HG03442 (cell line): ENCODE measurements around the gene SSPN.

ENCODE experiments used
- ATAC-seq: cut with Tn5 transposase; IDR thresholded peaks from one replicate; pipeline ENCODE4 v1.9.1; 2021; ENCODE audit warnings: mild to moderate bottlenecking, moderate library complexity; ENCODE audit not compliant: unreplicated experiment

SSPN gene

DNA sequence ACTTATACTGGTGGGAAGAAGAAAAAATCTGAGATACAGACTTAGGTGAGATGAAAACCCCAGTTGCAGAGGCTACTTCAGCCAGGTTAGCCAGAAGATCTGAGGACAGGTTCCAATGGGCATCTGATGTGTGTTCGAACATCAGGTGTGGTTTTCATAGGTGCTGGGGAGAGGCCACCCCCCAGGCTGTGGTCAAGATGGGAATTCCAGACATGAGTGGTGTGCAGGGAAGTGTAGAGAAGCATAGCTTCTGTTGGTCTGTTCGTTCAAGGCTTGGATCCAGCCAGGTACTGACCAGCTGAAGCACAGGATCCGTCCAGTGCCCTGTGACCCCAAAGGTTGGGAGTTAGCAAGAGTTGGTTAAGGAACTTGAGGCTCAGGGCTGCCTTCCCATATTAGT, 85.5 kb downstream of the SSPN start:
- ATAC-seq, result no peak

DNA sequence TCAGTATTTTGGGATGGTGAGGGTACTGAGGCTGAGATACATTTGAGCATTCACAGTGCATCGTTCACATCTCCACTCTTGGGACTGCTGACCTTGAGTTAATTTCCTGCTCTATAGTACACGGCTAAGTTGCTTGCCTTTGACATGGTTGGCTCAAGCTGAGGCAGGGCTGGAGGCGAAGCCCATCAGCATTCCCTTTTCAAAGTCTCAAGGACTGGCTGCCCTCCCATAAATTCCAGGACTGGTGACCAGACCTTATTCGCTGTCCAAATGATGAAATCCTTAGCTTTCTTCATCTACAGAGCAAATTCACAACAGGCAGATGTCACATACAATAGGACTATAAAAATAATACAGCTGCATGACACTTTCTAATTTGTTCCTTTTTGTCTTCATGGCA, 85.9 kb downstream of the SSPN start:
- ATAC-seq, result no peak

DNA sequence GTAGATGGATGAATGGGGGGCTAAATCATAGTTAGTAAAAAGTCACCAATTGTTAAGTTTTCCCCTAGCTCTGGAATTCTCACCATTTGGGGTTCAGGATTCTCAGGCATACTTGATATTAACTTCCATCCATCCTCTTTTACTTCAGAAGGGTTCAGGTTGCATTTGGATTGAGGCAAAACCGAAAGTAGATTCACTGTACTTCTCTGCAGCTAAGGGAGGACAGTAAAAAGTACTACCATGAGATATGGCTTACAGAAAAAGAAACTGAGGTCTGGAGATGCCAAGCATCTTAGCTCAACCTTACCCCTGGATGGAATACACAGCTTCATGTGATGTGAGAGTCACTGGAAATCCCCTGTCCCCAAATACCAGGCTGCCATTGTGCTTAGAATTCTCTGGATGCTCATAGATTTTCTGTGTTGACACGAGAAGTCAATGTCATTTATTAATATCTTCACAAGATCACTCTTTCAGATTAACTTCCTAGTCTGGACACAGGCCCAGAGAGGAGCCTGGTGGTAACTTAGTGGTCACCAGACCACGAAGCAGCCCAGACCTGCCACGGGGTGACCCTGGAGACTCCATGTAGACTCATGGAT, 87.1 kb downstream of the SSPN start:
- ATAC-seq, result no peak

DNA sequence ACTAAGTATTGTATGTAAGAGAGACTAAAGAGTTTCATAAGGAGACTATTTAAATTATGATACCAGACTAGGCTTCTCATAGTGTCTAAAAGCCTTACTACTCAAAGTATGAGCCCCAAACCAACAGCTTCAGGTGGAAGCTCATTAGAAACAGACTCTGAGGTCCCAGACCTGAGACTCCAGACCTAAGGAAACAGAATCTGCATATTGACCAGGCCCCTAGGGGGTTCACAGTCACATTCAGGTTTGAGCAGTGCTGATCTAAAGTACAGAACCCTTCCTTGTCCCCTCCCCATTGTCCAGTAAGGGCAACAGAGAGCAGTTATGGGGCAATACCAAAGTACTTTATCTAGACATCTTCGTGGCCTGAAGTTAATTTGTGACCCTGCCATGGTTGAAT, 87.7 kb downstream of the SSPN start:
- ATAC-seq, result no peak

DNA sequence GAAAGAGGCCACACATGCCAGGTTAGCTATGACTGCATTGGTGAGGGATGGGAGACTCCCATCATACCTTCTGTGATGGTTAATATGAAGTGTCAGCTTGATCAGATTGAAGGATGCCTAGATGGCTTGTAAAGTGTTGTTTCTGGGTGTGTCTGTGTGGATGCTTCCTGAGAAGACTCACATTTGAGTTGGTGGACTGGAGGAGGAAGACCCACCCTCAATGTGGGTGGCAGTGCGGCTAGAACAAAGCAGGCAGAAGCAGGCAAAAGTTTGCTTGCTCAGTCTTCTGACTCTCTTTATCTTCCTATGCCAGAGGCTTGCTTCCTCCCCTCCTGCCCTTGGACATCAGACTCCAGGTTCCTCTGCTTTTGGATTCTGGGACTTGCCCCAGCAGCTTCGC, 88.2 kb downstream of the SSPN start:
- no peak for ATAC-seq

GRCh38 chr12:26285401-26285800, 90.0 kb downstream of the SSPN start:
- ATAC-seq, result no peak

GRCh38 chr12:26286186-26286585, 90.8 kb downstream of the SSPN start:
- ATAC-seq, result no peak

DNA sequence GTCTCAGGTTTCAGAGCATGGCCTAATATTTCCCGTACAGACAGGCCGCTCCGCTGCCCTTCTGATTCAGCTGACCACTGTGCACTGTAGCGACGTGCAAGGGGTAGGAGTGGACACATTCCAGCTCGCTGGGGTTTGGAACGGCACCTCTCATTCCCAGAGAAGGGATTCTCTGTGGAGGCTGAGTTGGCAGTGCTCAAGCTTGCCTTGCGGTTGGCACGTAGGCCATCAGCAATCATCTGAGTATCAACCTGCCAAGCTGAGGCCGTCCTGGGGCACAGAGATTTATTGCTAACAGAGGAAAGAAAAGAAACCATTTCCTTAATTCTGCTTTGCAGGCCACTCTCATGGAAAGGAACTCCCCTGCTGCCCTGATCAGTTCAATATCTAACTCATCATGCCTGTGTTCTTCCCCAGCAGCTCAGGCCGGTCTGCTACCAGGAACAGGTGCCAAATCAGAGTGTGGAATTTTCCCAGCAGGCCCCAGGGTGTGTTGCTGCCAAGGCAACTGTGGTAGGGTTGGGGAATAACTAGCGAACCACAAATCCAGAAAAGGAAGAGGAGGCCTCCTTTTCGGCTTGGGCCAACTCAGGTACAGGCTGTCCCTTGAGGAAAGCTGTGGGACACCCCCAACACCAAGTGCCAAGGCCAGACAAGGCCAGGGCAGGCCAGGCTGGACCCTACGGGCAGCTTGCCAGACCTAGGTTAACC, 92.5 kb downstream of the SSPN start:
- no peak for ATAC-seq

DNA sequence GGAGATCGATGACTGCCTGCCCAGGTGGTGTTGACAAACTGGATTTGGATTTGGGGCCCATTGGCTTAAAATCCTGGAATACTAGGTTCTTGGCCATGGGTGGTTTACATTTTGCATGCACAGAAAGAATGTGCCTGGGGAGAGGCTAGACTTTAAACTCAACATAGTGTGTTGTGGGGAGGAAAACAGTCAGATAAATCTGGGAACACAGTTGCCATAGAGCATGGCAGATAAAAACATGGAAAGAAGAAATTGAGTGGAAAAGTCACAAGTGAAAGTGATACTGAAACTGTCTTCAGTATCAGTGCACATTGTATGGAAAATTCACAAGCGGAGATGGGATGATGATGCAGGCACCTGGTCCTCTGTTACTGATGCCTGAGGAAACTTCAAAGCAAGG, 95.2 kb downstream of the SSPN start:
- ATAC-seq, result no peak

GRCh38 chr12:26292596-26292995, 97.2 kb downstream of the SSPN start:
- ATAC-seq, result no peak

- no peak for ATAC-seq
Measured at GRCh38 chr12:26293612-26294011, 98.2 kb downstream of the SSPN start.

GRCh38 chr12:26295001-26295400, 99.6 kb downstream of the SSPN start:
- ATAC-seq, result no peak

GRCh38 chr12:26297396-26298070, 102.2 kb downstream of the SSPN start:
- no peak for ATAC-seq

DNA sequence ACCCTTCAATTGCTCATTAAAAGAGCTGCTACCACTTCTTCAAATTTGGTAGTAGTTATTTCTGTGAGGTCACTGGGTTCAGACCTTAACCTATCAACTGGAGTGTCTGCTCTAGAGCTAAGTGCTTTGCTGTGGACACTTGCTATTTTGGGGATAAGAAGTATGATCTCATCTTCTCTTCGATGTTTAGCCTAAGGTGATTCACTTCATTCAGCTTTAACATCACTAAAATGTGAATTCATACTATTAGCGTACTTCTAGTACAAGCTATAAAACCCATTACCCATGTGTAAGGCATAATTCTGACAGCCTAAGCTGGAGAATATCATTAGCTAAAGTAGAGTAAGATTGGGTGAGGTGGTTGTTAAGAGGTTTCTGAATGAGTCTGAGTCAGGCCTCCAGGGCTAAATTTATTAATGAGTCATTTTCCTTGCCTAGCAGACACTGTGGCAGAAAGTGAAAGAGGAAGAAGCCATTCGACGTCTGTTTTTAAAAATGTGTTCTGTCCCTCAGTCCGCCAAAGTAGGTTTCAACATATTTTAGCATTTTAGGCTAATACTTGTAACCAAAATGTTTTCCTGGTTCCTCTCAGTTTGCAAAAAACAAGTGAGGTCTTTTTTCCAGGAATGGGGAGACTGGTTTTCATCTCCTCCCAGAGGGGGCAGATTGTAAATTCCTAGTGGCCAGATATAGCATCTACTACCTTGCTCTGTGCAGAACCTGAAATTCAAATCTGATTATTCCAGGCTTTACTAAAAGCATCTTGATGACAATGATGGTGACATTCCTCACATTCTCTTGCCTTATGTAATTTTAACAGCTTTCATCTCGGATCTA, 103.6 kb downstream of the SSPN start:
- ATAC-seq, result peak; percentile 99

GRCh38 chr12:26299751-26300150, 104.4 kb downstream of the SSPN start:
- ATAC-seq, result no peak
